ENCODE data around the gene PHF2.
A peak's percentile ranks its signal among the peaks of the same experiment; 100 is the strongest.

PHF2 gene

GRCh38 chr9:93587651-93588347 is 11.4 kb downstream of the PHF2 start:
- no peak overlapping the region for H3K27ac ChIP-seq
- ChIA-PET POLR2A (ENCODE audit: low non-redundant PET) (interaction anchor here (0.5 kb wide), 1 partner anchor 395 kb away, joined by 3 read pairs; no protein-coding TSS in a partner anchor), CTCF (interaction anchor here (0.7 to 0.8 kb wide), 2 partner anchors 133 to 498 kb away, joined by 3 read pairs; no protein-coding TSS in a partner anchor)
- no peak for TF ChIP-seq CTCF (conservative IDR thresholded peaks at IDR 0.05; ENCODE audit: low read depth)
- DNase-seq (ENCODE audit: low spot score): no peak

- POLR2A ChIA-PET (ENCODE audit: low non-redundant PET): no interaction called here
Observed at GRCh38 chr9:93588641-93589609, 12.5 kb downstream of the PHF2 start.

GRCh38 chr9:93589688-93590087 is 13.3 kb downstream of the PHF2 start:
- CTCF ChIA-PET: no interaction called here
- H3K27ac ChIP-seq: no peak overlapping the region
- no peak for DNase-seq (ENCODE audit: low spot score)
- TF ChIP-seq CTCF (conservative IDR thresholded peaks at IDR 0.05; ENCODE audit: low read depth): no peak
- POLR2A ChIA-PET (ENCODE audit: low non-redundant PET): no interaction called here

More at GRCh38 chr9:93588641-93589609, 12.5 kb downstream of the PHF2 start:
- H3K27ac ChIP-seq: no peak overlapping the region
- CTCF ChIA-PET: no interaction called here
- no peak for DNase-seq (ENCODE audit: low spot score)
- TF ChIP-seq CTCF (conservative IDR thresholded peaks at IDR 0.05; ENCODE audit: low read depth): no peak

GRCh38 chr9:93590609-93591234 is 14.3 kb downstream of the PHF2 start:
- CTCF ChIA-PET: no interaction called here
- no peak for TF ChIP-seq CTCF (conservative IDR thresholded peaks at IDR 0.05; ENCODE audit: low read depth)
- POLR2A ChIA-PET (ENCODE audit: low non-redundant PET): no interaction called here
- no peak overlapping the region; the same call in 1 of the 2 replicates for H3K27ac ChIP-seq
- DNase-seq (ENCODE audit: low spot score): no peak

- ChIA-PET CTCF (interaction anchor here (0.6 kb wide), 1 partner anchor 88 kb away, joined by 3 read pairs; no protein-coding TSS in a partner anchor), POLR2A (ENCODE audit: low non-redundant PET) (no interaction called here)
- TF ChIP-seq CTCF (conservative IDR thresholded peaks at IDR 0.05; ENCODE audit: low read depth): no peak
- H3K27ac ChIP-seq: peak overlapping the region; percentile 21
- DNase-seq (ENCODE audit: low spot score): no peak
Observed at GRCh38 chr9:93591301-93592007, 15.1 kb downstream of the PHF2 start.

Measured in RWPE1 (cell line).